Panc1 (cell line): ENCODE data around the gene FOXK2. TPM values are rescaled to one million over a fixed set of nuclear protein-coding genes. Genes with fewer than 3 reads are reported as not detected.
A peak's percentile ranks its signal among the peaks of the same experiment; 100 is the strongest.

Source experiments
- ATAC-seq: fragments of 200-7000 bp; cut with Tn5 transposase; 2 replicates; pipeline ENCODE4 v1.9.1; 2020; ENCODE audit warnings: mild to moderate bottlenecking, moderate library complexity
- BruUV-seq: library from RNA; stranded (reverse); fragments of 400-500 nt; replicated peaks from 2 replicates; lab custom pipeline; 2021; lab: Mats Ljungman, UMichigan
- CTCF ChIA-PET: fragments of 300-600 bp; sonication (Branson Sonifier 250); formaldehyde crosslinking; loops from one replicate; lab custom pipeline; 2022; ENCODE audit warnings: antibody characterized with exemption; lab: Charles Lee
- POLR2A ChIA-PET: fragments of 300-600 bp; sonication (Branson Sonifier 250); formaldehyde crosslinking; loops from one replicate; lab custom pipeline; 2022; ENCODE audit warnings: antibody characterized with exemption; lab: Charles Lee
- DNase-seq: peaks from one replicate; pipeline ENCODE4 v3.0.0-alpha.2; 2010; ENCODE audit warnings: low read depth, low spot score
- H3K27ac ChIP-seq: 2 replicates; pipeline ENCODE4 v1.5.1; 2011; ENCODE audit warnings: mild to moderate bottlenecking, low read length, inconsistent platforms
- H3K27me3 ChIP-seq: fragments of 200-500 bp; sonication (Bioruptor generic); 2 replicates; pipeline ENCODE4 v1.6.0; 2014; ENCODE audit warnings: low read length, inconsistent platforms; ENCODE audit not compliant: control insufficient read depth, insufficient read depth
- H3K36me3 ChIP-seq: fragments of 200-500 bp; sonication (Bioruptor generic); 2 replicates; pipeline ENCODE4 v1.5.1; 2014; ENCODE audit warnings: inconsistent platforms, mild to moderate bottlenecking, low read length, moderate library complexity; ENCODE audit not compliant: control insufficient read depth, insufficient read depth
- H3K4me1 ChIP-seq: 2 replicates; pipeline ENCODE4 v1.5.1; 2011; ENCODE audit warnings: inconsistent platforms, mild to moderate bottlenecking, low read length, moderate library complexity; ENCODE audit not compliant: control insufficient read depth, insufficient read depth
- H3K4me3 ChIP-seq, 2 experiments: 2 replicates each; pipeline ENCODE4 v1.5.1; 2011 to 2012; ENCODE audit warnings: low read depth in 2 of 2, low read length in 2 of 2, mild to moderate bottlenecking in 2 of 2, inconsistent platforms in 1 of 2, moderate library complexity in 1 of 2
- H3K9me3 ChIP-seq: fragments of 200-500 bp; sonication (Bioruptor generic); 2 replicates; pipeline ENCODE4 v1.5.1; 2014; ENCODE audit warnings: low read depth, mild to moderate bottlenecking, inconsistent platforms, low read length, moderate library complexity; ENCODE audit not compliant: control insufficient read depth, insufficient read depth
- CTCF ChIP-seq: fragments of 450-650 bp; IDR thresholded peaks from 2 replicates; pipeline ENCODE4 v1.5.1; 2017; ENCODE audit warnings: mild to moderate bottlenecking
- POLR2AphosphoS5 ChIP-seq: IDR thresholded peaks from 2 replicates; pipeline ENCODE4 v1.6.1; 2012; ENCODE audit warnings: mild to moderate bottlenecking, low read depth, low read length, moderate library complexity
- REST ChIP-seq, 2 experiments: IDR thresholded peaks; 2 replicates each; pipeline ENCODE4 v1.6.1; 2011 to 2012; ENCODE audit warnings: low read depth in 2 of 2, control low read depth in 1 of 2, low read length in 1 of 2, mild to moderate bottlenecking in 1 of 2, moderate library complexity in 1 of 2; ENCODE audit not compliant: insufficient read depth in 1 of 2
- SIN3A ChIP-seq: IDR thresholded peaks from 2 replicates; pipeline ENCODE4 v1.6.1; 2012; ENCODE audit warnings: low read depth, mild to moderate bottlenecking, low read length, moderate library complexity, borderline replicate concordance; ENCODE audit not compliant: insufficient read depth
- TCF7L2 ChIP-seq: IDR thresholded peaks from 2 replicates; pipeline ENCODE4 v1.6.1; 2011; ENCODE audit warnings: mild to moderate bottlenecking, low read depth, low read length, inconsistent platforms
- in situ Hi-C: cut with HindIII; loops from 2 replicates; pipeline ENCODE4 v1.10.0; 2016; ENCODE audit warnings: low sequenced_read_pairs, low pct_unique_long_range_greater_than_20kb
- intact Hi-C: fragments of 100-400 bp; cut with micrococcal nuclease; formaldehyde crosslinking; loops from one replicate; pipeline ENCODE4 v1.10.0; 2022; ENCODE audit not compliant: unreplicated experiment
- total RNA-seq: library from RNA; stranded (reverse); gene quantifications from one replicate; pipeline ENCODE4 v1.2.1, GENCODE V29; 2021; ENCODE audit not compliant: unreplicated experiment

The FOXK2 gene
- total RNA-seq, 1 experiment from 2014 or later = 143 TPM

GRCh38 chr17:82587234-82588086, 67.9 kb downstream of the FOXK2 start:
- intact Hi-C loops = no loop called here
- CTCF ChIA-PET = no interaction called here
- no peak for DNase-seq
- ATAC-seq = no peak
- H3K27ac ChIP-seq = no peak overlapping the region
- BruUV-seq = no TSS peak
- no peak for TF ChIP-seq REST (IDR thresholded peaks at IDR 0.05; ENCODE audit: insufficient read depth in 1 of 2, low read depth in 2 of 2, low read length in 1 of 2)
- TF ChIP-seq CTCF = no peak
- no peak for TF ChIP-seq POLR2AphosphoS5
- no peak for TF ChIP-seq SIN3A
- no peak for TF ChIP-seq TCF7L2
- POLR2A ChIA-PET = no interaction called here
- no peaks in the 10 kb centered on the region for H3K27me3 ChIP-seq
- peaks cover 12% of the 10 kb centered on the region for H3K4me1 ChIP-seq
- H3K36me3 ChIP-seq = no peaks in the 10 kb centered on the region; the same call in 1 of the 2 replicates
- H3K9me3 ChIP-seq = no peaks in the 10 kb centered on the region
- no peak overlapping the region for H3K4me3 ChIP-seq
- in situ Hi-C loops = no loop called here

GRCh38 chr17:82588266-82589175, 69.0 kb downstream of the FOXK2 start:
- in situ Hi-C loops (no loop called here), intact Hi-C loops (no loop called here)
- Histone ChIP-seq H3K4me3 (no peak overlapping the region), H3K9me3 (no peaks in the 10 kb centered on the region), H3K4me1 (peaks cover 19% of the 10 kb centered on the region), H3K27ac (no peak overlapping the region), H3K36me3 (no peaks in the 10 kb centered on the region; the same call in 1 of the 2 replicates), H3K27me3 (no peaks in the 10 kb centered on the region)
- ATAC-seq (no peak), DNase-seq (no peak)
- CTCF ChIA-PET = no interaction called here
- POLR2A ChIA-PET = interaction anchor here (0.7 kb wide), 1 partner anchor 259 kb away, joined by 9 read pairs; no protein-coding TSS in a partner anchor
- BruUV-seq = TSS peak; percentile 17
- TF ChIP-seq REST (IDR thresholded peaks at IDR 0.05; ENCODE audit: insufficient read depth in 1 of 2, low read depth in 2 of 2, low read length in 1 of 2) (no peak), CTCF (no peak), SIN3A (no peak)
